Neural progenitor cell (in vitro differentiated cells): Measurements from ENCODE around the gene OCA2. TPM values are rescaled to one million over a fixed set of nuclear protein-coding genes. Genes with fewer than 3 reads are reported as not detected.

Source experiments
- DNase-seq: peaks from one replicate; pipeline ENCODE4 v3.0.0-alpha.2; 2016; ENCODE audit warnings: low spot score
- H2AFZ ChIP-seq: fragments of 200-600 bp; sonication (generic); replicated peaks from 2 replicates; pipeline ENCODE4 v1.6.1; 2016; ENCODE audit warnings: antibody characterized with exemption
- H3F3A ChIP-seq: fragments of 200-600 bp; sonication (generic); 2 replicates; pipeline ENCODE4 v1.6.1; 2016; ENCODE audit warnings: antibody characterized with exemption, low read depth
- H3K27ac ChIP-seq: fragments of 200-600 bp; sonication (generic); 2 replicates; pipeline ENCODE4 v1.5.1; 2016; ENCODE audit warnings: mild to moderate bottlenecking
- H3K27me3 ChIP-seq: fragments of 200-600 bp; sonication (generic); 2 replicates; pipeline ENCODE4 v1.6.1; 2016; ENCODE audit warnings: mild to moderate bottlenecking, moderate library complexity
- H3K36me3 ChIP-seq: fragments of 200-600 bp; sonication (generic); 2 replicates; pipeline ENCODE4 v1.5.1; 2016
- H3K4me1 ChIP-seq: fragments of 200-600 bp; sonication (generic); 2 replicates; pipeline ENCODE4 v1.6.1; 2016; ENCODE audit warnings: mixed run types
- H3K4me2 ChIP-seq: fragments of 200-600 bp; sonication (generic); 2 replicates; pipeline ENCODE4 v1.6.1; 2016
- H3K4me3 ChIP-seq: fragments of 200-600 bp; sonication (generic); 2 replicates; pipeline ENCODE4 v1.5.1; 2016
- H3K79me2 ChIP-seq: fragments of 200-600 bp; sonication (generic); 2 replicates; pipeline ENCODE4 v1.6.1; 2016; ENCODE audit warnings: low read depth
- H3K9ac ChIP-seq: fragments of 200-600 bp; sonication (generic); 2 replicates; pipeline ENCODE4 v1.6.1; 2016
- H3K9me3 ChIP-seq: fragments of 200-600 bp; sonication (generic); 2 replicates; pipeline ENCODE4 v1.5.1; 2016; ENCODE audit warnings: low read depth
- H4K20me1 ChIP-seq: fragments of 200-600 bp; sonication (generic); 2 replicates; pipeline ENCODE4 v1.6.1; 2016; ENCODE audit warnings: low read depth
- H3K27ac Mint-ChIP-seq: 3 replicates; pipeline ENCODE4 v1.8.0; 2021; ENCODE audit warnings: mixed read lengths
- H3K27me3 Mint-ChIP-seq: 2 replicates; pipeline ENCODE4 v1.8.0; 2022; ENCODE audit warnings: low read depth, mild to moderate bottlenecking, inconsistent platforms, moderate library complexity, mixed read lengths; ENCODE audit not compliant: insufficient read depth
- H3K36me3 Mint-ChIP-seq: 3 replicates; pipeline ENCODE4 v1.8.0; 2021; ENCODE audit warnings: mixed read lengths
- H3K4me1 Mint-ChIP-seq: 3 replicates; pipeline ENCODE4 v1.8.0; 2021; ENCODE audit warnings: mixed read lengths
- H3K4me3 Mint-ChIP-seq: 3 replicates; pipeline ENCODE4 v1.8.0; 2021; ENCODE audit warnings: mild to moderate bottlenecking, moderate library complexity, mixed read lengths
- H3K9me3 Mint-ChIP-seq: 3 replicates; pipeline ENCODE4 v1.8.0; 2020; ENCODE audit warnings: mixed read lengths
- EZH2 ChIP-seq: fragments of 200-600 bp; sonication (generic); IDR thresholded peaks from 2 replicates; pipeline ENCODE4 v1.6.1; 2017; ENCODE audit warnings: antibody characterized with exemption, mild to moderate bottlenecking, moderate library complexity
- EZH2phosphoT487 ChIP-seq: fragments of 200-600 bp; sonication (generic); IDR thresholded peaks from 2 replicates; pipeline ENCODE4 v1.6.1; 2017; ENCODE audit warnings: antibody characterized with exemption
- total RNA-seq: library from RNA; depleted of rRNA; stranded (reverse); fragments of >200 nt; gene quantifications from 2 replicates; pipeline ENCODE4 v1.2.3, GENCODE V29; 2015; ENCODE audit warnings: low replicate concordance
- TF ChIP-seq, protein P1 (sequence below): fragments of 200-600 bp; sonication (generic); IDR thresholded peaks from 2 replicates; pipeline ENCODE4 v1.5.1; 2017; ENCODE audit warnings: antibody characterized with exemption, mild to moderate bottlenecking

The OCA2 gene
- total RNA-seq, 1 donor from 2014 or later: 1.0 TPM

DNA sequence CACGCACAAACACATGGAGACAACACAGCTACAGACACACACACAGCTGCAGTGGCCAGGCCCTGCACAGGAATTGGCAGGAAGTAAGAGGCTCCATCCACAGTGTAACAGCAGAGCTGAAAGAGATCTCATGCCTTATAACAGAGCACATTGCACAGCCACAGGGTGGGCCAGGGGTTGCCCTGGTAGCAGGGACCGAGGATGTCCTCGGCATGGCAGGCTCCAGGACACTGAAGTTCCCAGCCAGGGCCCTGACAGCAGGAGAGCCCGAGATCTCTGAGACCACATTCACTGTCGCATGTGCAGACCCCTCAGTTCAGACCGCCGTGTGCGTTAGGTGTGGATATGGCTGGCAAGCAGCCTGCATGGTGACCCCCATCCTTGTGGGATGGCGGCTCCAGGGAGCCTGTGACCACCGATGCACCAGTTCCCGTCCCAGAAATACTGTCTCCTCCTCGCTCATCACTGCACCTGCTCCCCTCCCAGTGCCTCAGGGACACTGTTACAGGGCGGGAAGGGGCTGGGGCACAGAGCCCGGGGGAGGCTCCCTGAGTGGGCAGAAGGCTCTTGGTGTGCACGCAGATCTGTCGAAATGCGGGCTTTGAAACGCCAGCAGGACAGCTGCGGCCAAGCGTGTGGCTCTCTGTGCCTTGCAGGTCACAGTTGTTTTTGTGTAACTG is 1.5 kb upstream of the OCA2 start:
- Histone ChIP-seq H3K4me1 (peaks cover 21% of the 10 kb centered on the region), H4K20me1 (peaks cover 36% of the 10 kb centered on the region), H3K4me2 (no peak overlapping the region), H3K9ac (no peak overlapping the region), H3K4me3 (no peak overlapping the region), H3K36me3 (no peaks in the 10 kb centered on the region), H3K27ac (no peak overlapping the region), H3K27me3 (peaks cover 93% of the 10 kb centered on the region), H3F3A (peaks cover 30% of the 10 kb centered on the region), H2AFZ (no peak overlapping the region), H3K9me3 (no peaks in the 10 kb centered on the region), H3K79me2 (no peaks in the 10 kb centered on the region)
- H3K36me3 Mint-ChIP-seq: no peaks in the 10 kb centered on the region
- peaks cover 48% of the 10 kb centered on the region for H3K27me3 Mint-ChIP-seq
- no peak overlapping the region for H3K27ac Mint-ChIP-seq
- peaks cover 30% of the 10 kb centered on the region for H3K4me1 Mint-ChIP-seq
- no peak for DNase-seq
- TF ChIP-seq EZH2 (no peak), EZH2phosphoT487 (no peak)
- TF ChIP-seq, protein P1, sequence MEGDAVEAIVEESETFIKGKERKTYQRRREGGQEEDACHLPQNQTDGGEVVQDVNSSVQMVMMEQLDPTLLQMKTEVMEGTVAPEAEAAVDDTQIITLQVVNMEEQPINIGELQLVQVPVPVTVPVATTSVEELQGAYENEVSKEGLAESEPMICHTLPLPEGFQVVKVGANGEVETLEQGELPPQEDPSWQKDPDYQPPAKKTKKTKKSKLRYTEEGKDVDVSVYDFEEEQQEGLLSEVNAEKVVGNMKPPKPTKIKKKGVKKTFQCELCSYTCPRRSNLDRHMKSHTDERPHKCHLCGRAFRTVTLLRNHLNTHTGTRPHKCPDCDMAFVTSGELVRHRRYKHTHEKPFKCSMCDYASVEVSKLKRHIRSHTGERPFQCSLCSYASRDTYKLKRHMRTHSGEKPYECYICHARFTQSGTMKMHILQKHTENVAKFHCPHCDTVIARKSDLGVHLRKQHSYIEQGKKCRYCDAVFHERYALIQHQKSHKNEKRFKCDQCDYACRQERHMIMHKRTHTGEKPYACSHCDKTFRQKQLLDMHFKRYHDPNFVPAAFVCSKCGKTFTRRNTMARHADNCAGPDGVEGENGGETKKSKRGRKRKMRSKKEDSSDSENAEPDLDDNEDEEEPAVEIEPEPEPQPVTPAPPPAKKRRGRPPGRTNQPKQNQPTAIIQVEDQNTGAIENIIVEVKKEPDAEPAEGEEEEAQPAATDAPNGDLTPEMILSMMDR: no peak
- H3K9me3 Mint-ChIP-seq: peaks cover 2% of the 10 kb centered on the region
- peak overlapping the region; percentile 73 for H3K4me3 Mint-ChIP-seq

DNA sequence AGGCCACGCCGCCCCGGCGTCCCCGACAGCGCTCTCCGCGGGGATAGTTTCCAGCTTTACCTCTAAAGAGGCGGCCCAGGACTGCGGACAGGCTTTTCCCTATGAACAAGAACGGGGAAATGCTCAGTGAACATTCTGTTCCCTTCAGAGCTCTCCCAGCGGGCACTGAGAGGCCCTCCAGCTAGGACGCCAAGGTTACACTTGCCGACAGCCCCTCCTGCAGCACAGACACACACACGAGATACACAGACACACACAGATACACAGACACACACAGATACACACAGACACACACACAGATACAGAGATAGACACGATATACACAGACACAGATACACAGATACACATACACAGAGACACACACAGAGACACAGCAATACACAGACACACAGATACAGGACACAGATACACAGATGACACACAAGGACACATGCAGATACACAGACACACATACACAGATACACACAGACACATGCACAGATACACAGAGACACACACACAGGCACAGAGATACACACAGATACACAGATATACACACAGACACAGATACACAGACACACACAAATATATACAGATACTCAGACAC is 533 bp upstream of the OCA2 start:
- Mint-ChIP-seq H3K27me3 (peaks cover 48% of the 10 kb centered on the region), H3K27ac (peak overlapping the region; percentile 2), H3K36me3 (no peaks in the 10 kb centered on the region), H3K4me1 (peaks cover 35% of the 10 kb centered on the region), H3K4me3 (peak overlapping the region; percentile 73), H3K9me3 (peaks cover 2% of the 10 kb centered on the region)
- H3K9ac ChIP-seq: no peak overlapping the region
- H3K79me2 ChIP-seq: no peaks in the 10 kb centered on the region
- TF ChIP-seq EZH2: no peak
- TF ChIP-seq, protein P1: no peak
- H3K9me3 ChIP-seq: no peaks in the 10 kb centered on the region
- peaks cover 36% of the 10 kb centered on the region for H4K20me1 ChIP-seq
- H3K27me3 ChIP-seq: peaks cover 100% of the 10 kb centered on the region
- no peaks in the 10 kb centered on the region for H3K36me3 ChIP-seq
- peaks cover 30% of the 10 kb centered on the region for H3F3A ChIP-seq
- H3K4me2 ChIP-seq: peak overlapping the region; percentile 73
- no peak overlapping the region for H3K27ac ChIP-seq
- no peak for DNase-seq
- peak overlapping the region; percentile 44 for H3K4me3 ChIP-seq
- peak overlapping the region; percentile 50 for H2AFZ ChIP-seq
- peaks cover 27% of the 10 kb centered on the region for H3K4me1 ChIP-seq

DNA sequence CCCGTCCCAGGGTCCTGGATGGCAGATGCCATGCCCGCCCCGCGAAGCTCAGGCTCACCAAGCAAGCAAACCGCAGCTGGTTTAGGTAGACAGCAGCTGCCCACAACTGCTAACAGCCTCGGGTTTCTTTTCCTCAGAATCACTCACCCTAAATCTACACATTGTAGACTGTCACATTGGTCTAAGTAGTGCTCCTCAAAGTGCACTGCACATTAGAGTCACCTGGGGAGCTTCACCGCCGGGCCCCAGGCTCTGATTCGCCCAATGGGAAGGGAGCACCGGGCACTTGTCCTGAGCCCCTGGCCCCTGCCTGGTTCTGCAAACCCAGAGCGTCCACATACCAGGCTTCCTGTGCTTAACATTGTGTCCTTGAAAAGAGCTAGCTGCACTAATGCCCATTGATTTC is 752 bp downstream of the OCA2 start:
- Histone ChIP-seq H3K27me3 (peaks cover 100% of the 10 kb centered on the region), H3K9ac (no peak overlapping the region), H3K9me3 (no peaks in the 10 kb centered on the region), H3K4me3 (no peak overlapping the region), H4K20me1 (peaks cover 36% of the 10 kb centered on the region), H3K4me2 (peak overlapping the region; percentile 73), H3K36me3 (no peaks in the 10 kb centered on the region), H2AFZ (no peak overlapping the region), H3K4me1 (peaks cover 31% of the 10 kb centered on the region), H3F3A (peaks cover 30% of the 10 kb centered on the region), H3K79me2 (no peaks in the 10 kb centered on the region), H3K27ac (no peak overlapping the region)
- TF ChIP-seq EZH2 (no peak), EZH2phosphoT487 (no peak)
- TF ChIP-seq, protein P1: no peak
- peaks cover 40% of the 10 kb centered on the region for H3K4me1 Mint-ChIP-seq
- no peaks in the 10 kb centered on the region for H3K36me3 Mint-ChIP-seq
- peaks cover 6% of the 10 kb centered on the region for H3K9me3 Mint-ChIP-seq
- peaks cover 57% of the 10 kb centered on the region for H3K27me3 Mint-ChIP-seq
- H3K27ac Mint-ChIP-seq: no peak overlapping the region
- DNase-seq: no peak
- H3K4me3 Mint-ChIP-seq: peak overlapping the region; percentile 81
